Ramos (cell line): ENCODE data around the gene BEGAIN.

Experiments
- in situ Hi-C: fragments of 300-500 bp; cut with MboI; formaldehyde crosslinking; loops from one replicate; pipeline ENCODE4 v1.14.3; 2022; ENCODE audit warnings: low sequenced_read_pairs; ENCODE audit not compliant: unreplicated experiment

Gene BEGAIN

DNA sequence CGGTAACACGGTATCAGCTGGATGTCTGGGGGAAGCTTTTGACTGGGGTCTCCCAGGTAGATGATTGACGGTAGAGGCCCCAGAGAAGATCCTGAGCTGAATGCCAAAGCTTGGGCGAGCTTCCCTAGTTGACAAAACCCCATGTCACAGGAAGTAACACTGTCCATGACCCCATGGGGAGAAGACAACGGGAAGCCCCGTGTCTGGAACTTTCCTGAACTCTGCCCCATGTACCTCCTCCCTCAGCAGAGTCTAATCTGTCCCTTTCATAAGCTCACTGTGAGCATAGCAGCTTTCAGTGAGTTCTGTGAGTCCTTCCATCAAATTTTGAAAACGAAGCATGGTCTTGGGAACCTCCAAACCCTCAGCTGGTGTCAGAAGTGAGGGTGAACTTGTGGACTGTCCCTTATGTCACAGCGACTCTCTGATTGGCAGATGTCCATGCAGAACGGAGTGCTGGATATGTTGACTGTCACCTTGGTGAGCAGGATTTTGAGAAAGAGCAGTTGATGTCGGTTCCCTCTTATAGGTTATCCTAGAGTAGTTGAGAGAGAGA lies 29.7 kb upstream of the BEGAIN start:
- in situ Hi-C loops, result no loop called here

DNA sequence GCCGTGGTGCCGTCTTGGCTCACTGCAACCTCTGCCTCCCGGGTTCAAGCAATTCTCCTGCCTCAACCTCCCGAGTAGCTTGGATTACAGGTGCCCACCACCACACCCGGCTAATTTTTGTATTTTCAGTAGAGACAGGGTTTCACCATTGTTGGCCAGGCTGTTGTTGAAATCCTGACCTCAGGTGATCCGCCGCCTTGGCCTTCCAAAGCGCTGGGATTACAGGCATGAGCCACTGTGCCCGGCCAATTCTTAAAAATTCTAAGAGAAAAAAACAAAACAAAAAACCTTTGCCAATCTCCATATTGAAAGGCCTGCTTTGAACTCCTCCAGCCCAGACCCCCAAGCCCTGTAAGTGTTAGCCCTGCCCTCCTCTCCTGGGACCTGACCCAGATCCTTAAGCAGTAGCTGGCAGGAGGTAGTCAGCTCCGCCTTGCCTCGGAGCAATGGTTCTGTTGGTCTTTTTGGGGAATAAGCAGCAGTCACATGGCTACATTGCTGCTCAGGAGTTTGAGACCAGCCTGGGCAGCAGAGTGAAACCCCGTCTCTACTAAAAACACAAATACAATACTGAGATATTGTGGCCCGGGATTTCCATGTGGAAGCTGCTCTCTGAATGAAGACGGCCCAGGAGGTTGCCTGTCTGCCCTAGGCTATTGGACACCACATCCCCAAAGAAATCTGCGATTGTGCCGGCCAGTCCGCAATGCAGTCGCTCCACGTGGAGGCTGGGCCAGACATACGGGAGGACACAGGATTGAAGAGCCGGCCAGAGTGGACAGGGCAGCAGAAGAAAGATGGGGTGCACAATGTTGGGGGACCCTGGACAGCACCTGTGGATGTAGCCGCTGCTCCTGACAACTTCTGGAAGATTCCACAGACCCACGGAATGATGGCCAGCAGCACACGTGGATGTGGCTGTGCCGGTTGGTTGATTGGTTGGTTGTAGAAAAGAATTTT lies 28.8 kb upstream of the BEGAIN start:
- in situ Hi-C loops, result no loop called here

DNA sequence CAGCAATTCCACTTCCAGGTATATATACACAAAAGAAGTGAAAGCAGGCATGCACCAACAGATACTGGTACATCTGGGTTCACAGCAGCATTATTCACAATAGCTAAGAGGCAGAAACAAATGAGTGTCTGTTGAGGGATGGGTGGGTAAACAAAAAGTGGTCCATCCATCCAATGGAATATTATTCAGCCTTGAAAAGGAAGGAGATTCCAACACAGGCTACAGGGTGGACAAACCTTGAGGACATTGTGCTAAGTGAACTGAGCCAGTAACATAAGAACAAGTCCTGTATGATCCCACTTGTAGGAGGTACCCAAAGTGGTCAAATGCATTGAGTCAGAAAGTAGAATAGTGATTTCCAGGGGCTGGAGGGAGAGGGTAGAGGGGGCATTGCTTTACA lies 27.6 kb upstream of the BEGAIN start:
- in situ Hi-C loops, result no loop called here

DNA sequence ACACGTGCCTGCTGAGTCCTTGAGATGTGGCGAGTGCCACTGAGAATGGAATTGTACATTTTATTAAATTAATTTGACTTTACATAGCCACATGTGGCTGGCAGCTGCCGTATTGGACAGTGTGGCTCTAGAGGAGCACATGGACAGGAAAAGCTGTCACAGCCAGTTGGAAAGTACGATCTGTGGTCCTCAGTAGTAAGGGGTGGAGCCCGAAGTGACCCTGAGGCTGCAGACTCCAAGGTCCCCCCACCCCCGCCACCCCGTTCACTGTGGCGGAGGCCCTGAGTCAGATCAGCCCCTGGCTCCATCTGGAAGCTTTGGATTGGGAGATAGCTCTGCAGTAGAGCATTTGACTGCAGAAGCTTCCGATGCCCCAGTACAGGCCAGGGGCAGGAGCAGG lies 25.8 kb upstream of the BEGAIN start:
- in situ Hi-C loops, result no loop called here

DNA sequence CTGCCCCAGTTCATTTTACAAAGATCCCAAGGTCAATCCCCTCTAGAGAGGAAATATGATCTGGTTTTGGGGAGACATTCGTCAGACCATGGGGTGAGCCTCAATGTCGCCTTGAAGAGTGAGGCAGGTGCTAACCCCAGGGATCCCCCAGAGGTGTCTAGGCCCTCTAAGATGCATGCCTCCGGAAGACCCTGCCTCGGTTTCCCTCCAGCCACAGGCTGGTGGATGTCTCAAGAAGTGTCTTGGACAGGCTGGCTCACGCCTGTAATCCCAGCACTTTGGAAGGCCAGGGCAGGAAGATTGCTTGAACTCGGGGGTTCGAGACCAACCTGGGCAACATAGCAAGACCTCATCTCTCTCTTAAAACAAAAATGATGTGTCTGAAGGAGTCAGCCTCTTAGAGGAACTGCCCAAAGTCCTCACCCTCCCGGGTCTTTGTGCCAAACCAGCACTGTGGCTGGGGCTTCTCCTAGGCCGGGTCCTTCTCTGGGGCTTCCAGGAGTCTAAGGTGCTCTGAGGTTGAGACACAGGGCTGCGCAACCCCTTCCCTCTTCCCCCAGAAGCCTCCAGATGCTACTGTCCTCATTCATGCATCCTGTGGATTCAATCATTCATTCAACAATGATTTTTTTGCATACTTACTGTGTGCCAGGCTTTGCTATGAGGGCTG lies 24.7 kb upstream of the BEGAIN start:
- in situ Hi-C loops, result no loop called here

DNA sequence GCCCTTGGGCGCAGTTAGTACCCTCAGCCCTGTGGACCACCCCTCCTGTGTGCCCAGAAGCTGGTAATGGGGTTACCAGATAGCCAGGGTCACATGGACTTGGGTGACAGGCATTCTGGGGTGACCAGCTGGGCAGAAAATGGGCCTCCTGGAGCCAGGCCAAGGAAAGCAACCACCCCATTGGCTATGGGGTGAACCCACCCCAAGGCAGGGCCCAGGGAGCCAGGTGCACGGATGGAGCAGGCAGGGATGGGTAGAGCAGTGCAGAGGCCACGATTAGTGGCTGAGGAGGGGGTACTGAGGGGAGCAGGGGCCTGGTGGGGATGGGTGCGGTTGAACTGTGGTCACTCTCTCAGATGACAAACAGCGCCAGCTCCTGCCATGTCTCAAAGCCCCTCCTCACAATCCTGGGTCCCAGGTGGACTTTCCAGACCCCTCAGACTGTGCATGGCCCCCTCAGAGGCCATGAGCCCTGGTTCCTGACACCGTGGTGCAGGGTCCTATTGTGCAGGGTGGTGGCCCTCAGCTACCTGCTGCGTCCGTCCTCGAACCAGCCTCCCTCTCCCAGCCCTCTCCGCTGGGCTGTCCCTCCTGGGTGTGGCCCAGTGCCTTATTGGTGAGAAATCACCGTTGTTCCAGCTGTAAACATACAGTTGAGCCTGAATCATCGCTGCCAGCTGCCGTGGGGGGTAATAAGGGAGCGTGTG lies 23.4 kb upstream of the BEGAIN start:
- in situ Hi-C loops, result no loop called here

DNA sequence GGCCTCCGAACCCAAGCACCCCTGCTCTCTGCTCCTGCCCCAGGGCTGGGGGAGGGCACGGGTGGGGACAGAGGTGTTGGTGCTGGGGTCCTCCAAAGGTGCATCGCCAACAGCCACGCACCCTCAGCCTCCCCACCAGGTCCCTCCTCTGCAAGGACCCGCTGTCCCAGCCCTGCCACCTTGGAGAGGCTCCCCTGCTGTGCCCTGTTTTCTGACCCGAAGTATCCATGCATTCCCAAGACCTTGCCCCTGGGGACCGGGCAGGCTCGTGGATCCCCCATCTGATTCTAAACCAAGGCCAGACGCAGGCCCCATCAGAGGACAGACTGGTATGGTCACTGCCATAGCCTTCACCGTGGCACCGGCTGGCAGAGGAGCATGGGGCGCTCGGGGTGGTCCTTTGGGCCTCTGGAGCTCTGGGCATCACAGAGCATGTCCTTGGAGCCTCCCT lies 22.7 kb upstream of the BEGAIN start:
- in situ Hi-C loops, result no loop called here

DNA sequence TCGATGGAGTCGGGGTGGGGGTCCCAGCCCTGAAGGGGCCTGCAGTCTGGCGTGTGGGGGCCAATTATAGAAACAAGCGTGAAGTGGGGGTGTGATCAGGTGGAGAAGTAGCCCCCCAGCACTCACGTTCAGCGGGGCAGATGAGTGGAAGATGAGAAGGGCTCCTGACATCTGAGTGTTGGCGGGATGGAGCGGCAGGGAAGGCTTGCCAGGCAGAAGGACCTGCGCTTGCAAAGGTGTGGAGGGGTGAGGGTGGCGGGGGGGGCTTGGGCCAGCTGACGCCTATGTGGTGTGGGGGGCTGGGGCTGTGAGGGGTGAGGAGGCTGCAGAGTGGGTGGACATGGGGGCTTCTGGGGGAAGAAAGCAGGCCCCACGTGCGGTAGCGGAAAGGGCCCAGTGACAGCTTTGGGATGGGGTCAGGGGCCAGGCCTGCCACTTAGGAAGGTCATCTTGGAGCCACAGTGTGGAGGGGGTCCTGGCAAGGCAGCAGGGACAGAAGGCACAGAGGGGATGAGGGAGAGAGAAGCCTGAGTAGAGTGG lies 22.2 kb upstream of the BEGAIN start:
- in situ Hi-C loops, result no loop called here

DNA sequence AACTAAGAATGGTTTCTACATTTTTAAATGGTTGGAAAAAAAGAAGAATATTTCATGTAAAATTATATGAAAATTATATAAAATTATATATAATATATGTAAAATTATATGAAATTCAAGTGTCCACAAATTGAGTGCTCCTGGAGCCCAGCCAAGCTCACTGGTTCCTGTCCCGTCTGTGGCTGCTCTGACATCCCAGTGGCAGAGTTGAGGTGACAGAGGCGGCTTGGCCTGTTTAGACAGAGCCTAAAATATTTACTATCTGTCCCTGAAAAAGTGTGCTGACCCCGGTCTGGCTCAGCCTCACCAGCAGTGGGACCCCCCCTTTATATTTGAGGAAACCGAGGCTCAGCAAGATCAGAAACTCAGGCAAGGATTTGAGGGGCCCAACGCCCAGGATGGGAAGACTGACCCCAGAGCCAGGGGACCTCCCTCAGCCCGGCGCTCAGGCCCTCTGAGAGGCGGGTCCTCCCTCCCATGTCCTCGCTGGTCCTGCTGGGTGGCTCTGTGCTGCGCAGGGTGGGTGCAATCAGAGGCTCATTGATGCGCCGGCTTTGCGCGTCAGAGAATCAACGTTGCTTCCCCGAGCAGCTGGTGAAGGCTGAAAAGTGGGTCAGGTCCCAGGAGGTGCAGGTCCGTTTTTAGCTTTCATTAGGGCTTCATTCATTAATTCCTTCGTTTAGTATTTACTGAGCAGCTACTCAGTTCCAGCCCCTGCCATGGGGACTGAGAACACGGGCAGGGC lies 21.5 kb upstream of the BEGAIN start:
- in situ Hi-C loops, result no loop called here

DNA sequence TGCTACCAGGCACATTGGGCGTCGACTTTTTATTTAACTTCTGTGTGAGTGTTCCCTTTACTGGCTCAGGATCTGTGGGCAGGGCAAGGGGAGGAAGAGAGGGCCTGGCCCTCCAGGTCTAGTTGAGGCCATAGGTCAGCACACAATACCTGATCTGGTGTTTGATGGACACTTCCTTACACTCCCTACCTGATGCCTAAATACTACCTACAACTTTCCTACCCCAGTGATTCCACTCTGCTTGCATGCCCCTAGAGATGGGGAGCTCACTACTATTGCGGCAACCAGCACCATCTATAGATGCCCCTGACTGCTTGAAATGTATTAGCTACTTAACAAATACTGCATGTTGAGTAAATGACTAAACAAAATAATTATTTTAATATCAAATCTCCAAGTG lies 20.8 kb upstream of the BEGAIN start:
- in situ Hi-C loops, result no loop called here

DNA sequence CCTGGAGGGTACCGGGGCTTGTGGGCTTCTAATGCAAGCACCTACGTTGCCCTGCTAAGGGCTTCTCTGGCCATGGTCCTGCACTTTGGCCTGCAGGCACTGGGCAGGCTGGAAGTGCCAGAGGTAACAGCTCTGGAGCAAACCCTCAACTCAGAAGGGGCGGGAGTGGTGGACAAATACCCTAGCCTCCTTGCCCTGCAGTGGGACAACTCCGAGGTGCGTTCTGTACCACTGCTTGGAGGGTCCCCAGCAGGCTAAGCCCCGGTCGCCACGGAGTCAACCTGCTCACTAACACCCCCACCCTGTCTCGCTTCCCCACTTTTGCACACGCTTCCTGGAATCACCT lies 20.4 kb upstream of the BEGAIN start:
- in situ Hi-C loops, result no loop called here

DNA sequence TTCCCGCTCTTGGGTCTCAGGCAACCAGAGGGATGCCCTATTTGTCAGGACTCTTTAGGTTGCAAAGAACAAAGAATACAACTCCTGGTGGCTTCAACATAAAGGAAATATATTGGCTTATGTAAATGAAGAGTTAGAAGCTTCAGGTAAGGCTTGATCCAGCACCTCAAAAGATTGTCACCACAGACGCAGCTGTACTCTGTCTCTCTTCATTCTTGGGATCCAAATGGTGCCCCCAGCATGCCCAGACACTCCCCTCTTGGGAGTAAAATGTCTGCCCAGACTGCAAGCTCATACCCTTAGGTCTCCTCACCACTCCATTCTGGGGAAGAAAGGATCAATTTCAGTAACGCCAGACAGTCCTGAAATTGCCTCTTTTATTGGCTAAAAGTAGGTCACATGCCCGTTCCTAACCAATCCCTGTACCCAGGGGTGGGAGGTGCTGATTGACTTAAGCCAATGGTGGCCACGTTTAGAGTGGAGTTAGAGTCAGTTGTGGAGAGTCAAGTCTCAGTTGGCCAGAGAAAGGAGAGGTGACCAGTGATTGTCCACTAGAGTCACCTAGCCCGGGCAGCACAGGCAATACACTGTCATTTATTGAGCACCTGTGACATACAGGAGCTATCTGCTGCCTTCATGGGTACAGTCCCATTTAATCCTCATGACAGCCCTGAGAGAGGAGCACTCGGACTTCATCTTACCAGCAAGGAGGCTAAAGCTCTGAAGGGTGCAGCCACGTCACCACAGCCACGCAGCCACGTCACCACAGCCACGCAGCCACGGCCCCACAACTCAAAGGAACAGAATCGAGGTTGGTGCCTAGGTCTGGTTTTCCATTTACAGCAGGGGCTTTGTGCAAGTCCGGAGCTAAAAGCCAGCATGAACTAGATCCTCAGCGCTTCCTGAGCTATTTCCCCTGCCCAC lies 19.7 kb upstream of the BEGAIN start:
- in situ Hi-C loops, result no loop called here

DNA sequence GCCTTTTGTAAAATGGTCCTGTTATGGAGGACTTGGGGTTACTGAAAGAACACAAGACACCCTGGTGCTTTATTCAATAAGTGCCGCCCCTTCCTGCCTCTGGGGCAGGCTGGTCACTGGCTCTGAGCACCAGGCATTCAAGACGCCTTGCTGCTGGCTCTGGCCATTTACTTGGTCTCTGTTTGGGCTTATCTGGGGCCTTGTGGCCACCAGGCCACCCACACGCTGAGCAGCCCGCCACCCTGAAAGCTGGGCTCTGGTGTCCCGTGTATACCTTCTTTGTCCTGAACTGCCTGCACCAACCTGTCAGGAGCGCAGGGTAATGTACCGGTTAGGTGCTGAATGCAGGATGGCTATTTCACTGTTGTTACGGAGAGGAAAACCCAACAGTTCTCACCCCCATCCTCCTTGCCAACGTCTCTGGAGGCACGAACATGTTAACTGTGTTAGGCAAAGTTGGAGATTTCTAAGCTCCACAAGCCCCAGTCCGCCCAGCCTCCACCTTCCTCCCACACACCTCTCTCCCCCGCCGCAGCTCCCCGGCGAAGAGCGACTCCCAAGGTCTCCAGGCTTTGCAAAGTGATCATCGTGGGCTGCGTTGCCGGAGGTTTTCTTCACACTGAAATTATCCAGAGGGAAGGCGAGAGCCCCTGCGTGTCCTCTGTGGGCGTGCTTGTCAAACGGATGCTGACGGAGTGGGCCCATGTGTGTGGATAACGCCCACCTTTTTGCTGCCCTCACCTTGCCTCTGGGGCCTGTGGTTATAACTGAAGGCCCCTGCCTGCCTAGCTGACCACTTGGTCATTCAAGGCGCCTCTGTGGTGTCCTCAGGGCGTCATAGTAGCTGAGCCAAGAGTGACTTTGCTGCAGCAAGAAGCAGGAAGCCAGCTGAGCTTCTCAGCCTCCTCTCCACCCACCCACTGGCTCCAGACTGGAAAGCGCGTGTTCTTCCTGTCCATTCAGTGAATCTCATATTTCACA lies 18.8 kb upstream of the BEGAIN start:
- in situ Hi-C loops, result no loop called here

DNA sequence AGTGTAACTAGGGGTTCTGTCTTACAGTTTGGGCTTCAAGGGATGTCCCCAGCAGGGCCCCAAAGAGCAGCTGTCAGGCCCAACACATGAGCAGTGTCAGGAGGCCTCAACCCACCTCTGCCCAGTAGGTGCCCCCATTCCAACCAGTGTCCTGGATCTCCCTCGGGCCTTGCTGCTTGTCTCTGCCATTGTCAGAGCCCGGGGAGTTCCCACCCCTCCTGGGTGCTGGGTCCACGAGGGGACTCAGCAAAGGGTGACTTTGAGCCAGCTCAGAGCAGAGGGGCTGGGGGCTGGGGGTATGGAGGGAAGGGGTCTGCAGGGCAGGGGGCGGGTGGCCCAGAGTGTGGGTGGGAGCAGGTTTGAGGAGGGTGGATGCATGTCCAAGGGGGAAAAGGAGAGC lies 18.0 kb upstream of the BEGAIN start:
- in situ Hi-C loops, result no loop called here

DNA sequence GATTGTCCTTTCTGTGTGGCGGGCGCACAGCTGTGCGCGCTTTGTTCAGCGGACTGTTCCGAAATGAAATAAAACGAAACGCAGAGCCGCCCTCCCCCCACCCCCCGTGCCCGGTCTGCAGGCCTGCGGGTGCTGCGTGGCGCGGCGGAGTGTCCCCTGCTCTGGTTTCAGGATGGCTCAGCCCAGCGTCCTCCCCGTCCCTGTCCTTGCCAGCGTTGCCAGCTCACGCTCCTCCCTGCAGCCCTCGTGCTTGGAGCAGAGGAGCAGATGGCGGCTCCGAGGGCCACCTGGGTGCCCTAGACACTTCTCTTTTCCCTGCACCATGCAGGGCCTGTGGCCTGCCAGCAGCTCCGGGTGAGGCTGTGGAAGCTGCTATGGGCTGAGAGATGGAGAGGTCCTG lies 17.5 kb upstream of the BEGAIN start:
- in situ Hi-C loops, result no loop called here

DNA sequence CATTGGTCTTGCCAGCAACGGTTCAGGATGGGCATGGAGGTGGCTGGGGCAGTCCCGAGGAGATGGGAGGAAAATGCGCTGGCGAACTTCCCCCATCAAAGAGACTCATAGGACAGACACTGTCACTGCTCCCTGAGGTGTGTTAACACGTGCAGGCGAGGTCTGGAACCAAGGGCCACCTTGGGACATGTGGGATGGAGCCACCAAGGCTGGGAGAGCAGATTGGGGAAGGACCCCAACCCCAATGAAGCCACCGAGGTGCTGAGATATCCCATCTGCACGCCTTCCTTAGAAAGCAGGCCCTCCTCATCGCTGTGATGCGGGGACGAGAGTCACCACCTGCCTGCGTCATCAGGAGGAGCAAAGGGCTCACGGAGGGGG lies 16.9 kb upstream of the BEGAIN start:
- in situ Hi-C loops, result no loop called here

DNA sequence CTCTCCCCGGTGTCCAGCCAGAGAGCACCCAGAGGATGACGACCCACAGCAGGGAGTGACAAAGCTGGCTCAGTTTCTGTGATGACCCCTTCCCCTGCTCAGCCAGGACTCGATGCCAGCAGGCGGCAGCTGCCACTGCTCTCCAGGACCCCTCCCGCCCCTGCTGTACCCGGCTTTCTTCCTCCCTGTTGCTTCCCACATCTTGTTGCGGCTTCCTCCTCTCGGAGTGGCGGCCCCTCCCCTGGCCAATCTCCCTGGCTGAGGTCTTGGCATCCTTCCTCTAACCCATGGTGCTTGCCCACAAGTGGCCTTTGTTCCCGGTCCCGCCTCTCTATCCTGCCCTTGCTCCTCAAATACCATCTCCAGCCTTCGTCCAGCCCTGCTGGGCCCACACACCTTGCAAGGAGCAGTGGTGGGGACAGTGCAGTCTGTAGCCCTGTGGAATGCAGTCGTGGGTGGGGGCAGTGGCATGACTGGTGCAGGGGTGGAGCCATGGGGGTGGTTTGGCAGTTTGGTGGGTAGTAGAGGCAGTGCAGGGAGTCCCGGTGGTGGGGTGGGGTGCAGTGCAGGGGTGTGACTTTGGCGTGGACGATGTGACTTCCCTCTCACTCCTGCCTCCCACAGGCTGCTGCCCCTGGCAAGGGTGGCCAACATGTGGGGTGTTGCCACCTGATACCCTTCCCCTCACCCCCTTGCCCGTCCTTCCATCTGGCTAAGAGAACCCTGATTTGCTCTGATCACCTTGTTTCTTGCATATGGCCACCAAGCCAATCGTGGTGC lies 16.3 kb upstream of the BEGAIN start:
- in situ Hi-C loops, result no loop called here
